Astrocyte (in vitro differentiated cells and primary cell): ENCODE measurements around the gene PRODH2. TPM values are rescaled to one million over a fixed set of nuclear protein-coding genes. Genes with fewer than 3 reads are reported as not detected.

Experiments used
- DNase-seq: peaks from one replicate; pipeline ENCODE4 v3.0.0-alpha.2; 2010; ENCODE audit warnings: low read depth
- FAIRE-seq: peaks from 2 replicates; lab custom pipeline; 2011; peaks lifted over from hg19 to GRCh38; lab: Jason Lieb, UNC
- H2AFZ ChIP-seq: 2 replicates; pipeline ENCODE4 v1.6.0; 2012; ENCODE audit warnings: low read depth, low read length, inconsistent platforms
- H3K27ac ChIP-seq: 2 replicates; pipeline ENCODE4 v1.5.1; 2011; ENCODE audit warnings: low read depth, low read length, inconsistent platforms
- H3K27me3 ChIP-seq: 2 replicates; pipeline ENCODE4 v1.6.0; 2011; ENCODE audit warnings: low read length, inconsistent platforms; ENCODE audit not compliant: insufficient read depth
- H3K36me3 ChIP-seq: 2 replicates; pipeline ENCODE4 v1.5.1; 2011; ENCODE audit warnings: low read length, inconsistent platforms; ENCODE audit not compliant: insufficient read depth
- H3K4me1 ChIP-seq: 2 replicates; pipeline ENCODE4 v1.5.1; 2011; ENCODE audit warnings: low read length, inconsistent platforms; ENCODE audit not compliant: insufficient read depth
- H3K4me2 ChIP-seq: 2 replicates; pipeline ENCODE4 v1.6.0; 2012; ENCODE audit warnings: low read length, inconsistent platforms
- H3K4me3 ChIP-seq: 2 replicates; pipeline ENCODE4 v1.5.1; 2011; ENCODE audit warnings: low read depth, mild to moderate bottlenecking, low read length, inconsistent platforms; ENCODE audit not compliant: insufficient read depth
- H3K79me2 ChIP-seq: 2 replicates; pipeline ENCODE4 v1.6.0; 2012; ENCODE audit warnings: mild to moderate bottlenecking, low read length, inconsistent platforms; ENCODE audit not compliant: insufficient read depth
- H3K9ac ChIP-seq: 2 replicates; pipeline ENCODE4 v1.6.0; 2012; ENCODE audit warnings: mild to moderate bottlenecking, low read length, inconsistent platforms
- H3K9me3 ChIP-seq: 2 replicates; pipeline ENCODE4 v1.5.1; 2012; ENCODE audit warnings: low read depth, mild to moderate bottlenecking, low read length, inconsistent platforms; ENCODE audit not compliant: insufficient read depth
- H4K20me1 ChIP-seq: 2 replicates; pipeline ENCODE4 v1.6.0; 2012; ENCODE audit warnings: low read length, inconsistent platforms; ENCODE audit not compliant: insufficient read depth
- H3K27ac Mint-ChIP-seq: one replicate; pipeline ENCODE4 v1.8.0; 2021; ENCODE audit warnings: mild to moderate bottlenecking, mixed read lengths; ENCODE audit not compliant: unreplicated experiment
- H3K27me3 Mint-ChIP-seq: one replicate; pipeline ENCODE4 v1.8.0; 2021; ENCODE audit warnings: low read depth, mixed read lengths; ENCODE audit not compliant: unreplicated experiment
- H3K36me3 Mint-ChIP-seq: one replicate; pipeline ENCODE4 v1.8.0; 2021; ENCODE audit warnings: low read depth, mixed read lengths; ENCODE audit not compliant: unreplicated experiment
- H3K4me1 Mint-ChIP-seq: one replicate; pipeline ENCODE4 v1.8.0; 2021; ENCODE audit warnings: low read depth, mixed read lengths; ENCODE audit not compliant: unreplicated experiment
- H3K4me3 Mint-ChIP-seq: one replicate; pipeline ENCODE4 v1.8.0; 2021; ENCODE audit warnings: mild to moderate bottlenecking, moderate library complexity, mixed read lengths; ENCODE audit not compliant: unreplicated experiment
- H3K9me3 Mint-ChIP-seq: one replicate; pipeline ENCODE4 v1.8.0; 2021; ENCODE audit warnings: mild to moderate bottlenecking, mixed read lengths; ENCODE audit not compliant: unreplicated experiment
- EZH2 ChIP-seq: IDR thresholded peaks from 2 replicates; pipeline ENCODE4 v1.6.1; 2012; ENCODE audit warnings: mild to moderate bottlenecking, low read length, inconsistent platforms; ENCODE audit not compliant: insufficient read depth
- total RNA-seq: library from RNA; stranded (reverse); gene quantifications from 2 replicates; pipeline ENCODE4 v1.2.1, GENCODE V29; 2021
- TF ChIP-seq, protein P1 (sequence below): IDR thresholded peaks from 2 replicates; pipeline ENCODE4 v1.5.1; 2011; ENCODE audit warnings: low read depth, mild to moderate bottlenecking, inconsistent platforms, low read length, moderate library complexity; ENCODE audit not compliant: insufficient read depth

Gene PRODH2
- total RNA-seq, 1 donor from 2014 or later: not detected

DNA sequence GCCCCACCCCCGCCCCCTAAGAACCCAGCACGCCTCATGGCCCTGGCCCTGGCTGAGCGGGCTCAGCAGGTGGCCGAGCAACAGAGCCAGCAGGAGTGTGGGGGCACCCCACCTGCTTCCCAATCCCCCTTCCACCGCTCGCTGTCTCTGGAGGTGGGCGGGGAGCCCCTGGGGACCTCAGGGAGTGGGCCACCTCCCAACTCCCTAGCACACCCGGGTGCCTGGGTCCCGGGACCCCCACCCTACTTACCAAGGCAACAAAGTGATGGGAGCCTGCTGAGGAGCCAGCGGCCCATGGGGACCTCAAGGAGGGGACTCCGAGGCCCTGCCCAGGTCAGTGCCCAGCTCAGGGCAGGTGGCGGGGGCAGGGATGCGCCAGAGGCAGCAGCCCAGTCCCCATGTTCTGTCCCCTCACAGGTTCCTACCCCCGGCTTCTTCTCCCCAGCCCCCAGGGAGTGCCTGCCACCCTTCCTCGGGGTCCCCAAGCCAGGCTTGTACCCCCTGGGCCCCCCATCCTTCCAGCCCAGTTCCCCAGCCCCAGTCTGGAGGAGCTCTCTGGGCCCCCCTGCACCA lies 25.3 kb downstream of the PRODH2 start:
- no peak overlapping the region for H3K4me3 ChIP-seq
- H3K27me3 ChIP-seq: no peaks in the 10 kb centered on the region
- H3K9ac ChIP-seq: no peak overlapping the region
- FAIRE-seq (no peak), DNase-seq (no peak)
- H3K9me3 Mint-ChIP-seq: no peaks in the 10 kb centered on the region
- H3K4me1 Mint-ChIP-seq: peaks cover 4% of the 10 kb centered on the region
- H3K36me3 ChIP-seq: no peaks in the 10 kb centered on the region
- no peaks in the 10 kb centered on the region for H3K4me1 ChIP-seq
- no peaks in the 10 kb centered on the region for H4K20me1 ChIP-seq
- no peak overlapping the region for H3K4me2 ChIP-seq
- no peak overlapping the region for H3K27ac ChIP-seq
- H3K9me3 ChIP-seq: no peaks in the 10 kb centered on the region
- H3K79me2 ChIP-seq: no peaks in the 10 kb centered on the region
- H3K27ac Mint-ChIP-seq: no peak overlapping the region
- H3K4me3 Mint-ChIP-seq: no peak overlapping the region
- no peak for TF ChIP-seq EZH2
- TF ChIP-seq, protein P1, sequence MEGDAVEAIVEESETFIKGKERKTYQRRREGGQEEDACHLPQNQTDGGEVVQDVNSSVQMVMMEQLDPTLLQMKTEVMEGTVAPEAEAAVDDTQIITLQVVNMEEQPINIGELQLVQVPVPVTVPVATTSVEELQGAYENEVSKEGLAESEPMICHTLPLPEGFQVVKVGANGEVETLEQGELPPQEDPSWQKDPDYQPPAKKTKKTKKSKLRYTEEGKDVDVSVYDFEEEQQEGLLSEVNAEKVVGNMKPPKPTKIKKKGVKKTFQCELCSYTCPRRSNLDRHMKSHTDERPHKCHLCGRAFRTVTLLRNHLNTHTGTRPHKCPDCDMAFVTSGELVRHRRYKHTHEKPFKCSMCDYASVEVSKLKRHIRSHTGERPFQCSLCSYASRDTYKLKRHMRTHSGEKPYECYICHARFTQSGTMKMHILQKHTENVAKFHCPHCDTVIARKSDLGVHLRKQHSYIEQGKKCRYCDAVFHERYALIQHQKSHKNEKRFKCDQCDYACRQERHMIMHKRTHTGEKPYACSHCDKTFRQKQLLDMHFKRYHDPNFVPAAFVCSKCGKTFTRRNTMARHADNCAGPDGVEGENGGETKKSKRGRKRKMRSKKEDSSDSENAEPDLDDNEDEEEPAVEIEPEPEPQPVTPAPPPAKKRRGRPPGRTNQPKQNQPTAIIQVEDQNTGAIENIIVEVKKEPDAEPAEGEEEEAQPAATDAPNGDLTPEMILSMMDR: no peak
- peaks cover 31% of the 10 kb centered on the region for H3K27me3 Mint-ChIP-seq
- H3K36me3 Mint-ChIP-seq: peaks cover 6% of the 10 kb centered on the region
- no peak overlapping the region for H2AFZ ChIP-seq

DNA sequence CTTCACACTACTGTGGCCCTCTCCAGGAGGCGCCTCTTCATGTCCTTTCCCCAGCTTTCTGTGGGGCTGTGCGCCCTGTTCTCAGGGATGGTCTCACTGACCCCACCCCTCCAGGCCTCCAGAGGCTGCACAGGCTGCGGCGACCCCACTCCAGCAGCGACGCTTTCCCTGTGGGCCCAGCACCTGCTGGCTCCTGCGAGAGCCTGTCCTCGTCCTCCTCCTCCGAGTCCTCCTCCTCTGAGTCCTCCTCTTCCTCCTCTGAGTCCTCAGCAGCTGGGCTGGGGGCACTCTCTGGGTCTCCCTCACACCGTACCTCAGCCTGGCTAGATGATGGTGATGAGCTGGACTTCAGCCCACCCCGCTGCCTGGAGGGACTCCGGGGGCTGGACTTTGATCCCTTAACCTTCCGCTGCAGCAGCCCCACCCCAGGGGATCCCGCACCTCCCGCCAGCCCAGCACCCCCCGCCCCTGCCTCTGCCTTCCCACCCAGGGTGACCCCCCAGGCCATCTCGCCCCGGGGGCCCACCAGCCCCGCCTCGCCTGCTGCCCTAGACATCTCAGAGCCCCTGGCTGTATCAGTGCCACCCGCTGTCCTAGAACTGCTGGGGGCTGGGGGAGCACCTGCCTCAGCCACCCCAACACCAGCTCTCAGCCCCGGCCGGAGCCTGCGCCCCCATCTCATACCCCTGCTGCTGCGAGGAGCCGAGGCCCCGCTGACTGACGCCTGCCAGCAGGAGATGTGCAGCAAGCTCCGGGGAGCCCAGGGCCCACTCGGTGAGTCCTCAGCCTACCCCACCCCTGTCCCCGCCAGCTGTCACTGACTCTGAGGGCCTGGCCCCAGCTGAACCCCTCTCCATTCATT lies 26.1 kb downstream of the PRODH2 start:
- no peak for TF ChIP-seq EZH2
- TF ChIP-seq, protein P1: no peak
- Histone ChIP-seq H3K4me3 (no peak overlapping the region), H3K4me1 (no peaks in the 10 kb centered on the region), H3K9ac (no peak overlapping the region), H3K9me3 (no peaks in the 10 kb centered on the region), H3K27ac (no peak overlapping the region), H3K79me2 (no peaks in the 10 kb centered on the region), H3K36me3 (no peaks in the 10 kb centered on the region), H3K27me3 (no peaks in the 10 kb centered on the region), H2AFZ (no peak overlapping the region), H3K4me2 (no peak overlapping the region), H4K20me1 (no peaks in the 10 kb centered on the region)
- Mint-ChIP-seq H3K4me3 (no peak overlapping the region), H3K9me3 (no peaks in the 10 kb centered on the region), H3K27me3 (peaks cover 32% of the 10 kb centered on the region), H3K27ac (no peak overlapping the region), H3K36me3 (peaks cover 7% of the 10 kb centered on the region), H3K4me1 (peaks cover 4% of the 10 kb centered on the region)
- no peak for DNase-seq
- no peak for FAIRE-seq

- DNase-seq (no peak), FAIRE-seq (no peak)
- Histone ChIP-seq H3K9ac (no peak overlapping the region), H4K20me1 (no peaks in the 10 kb centered on the region), H3K36me3 (no peaks in the 10 kb centered on the region), H3K4me2 (no peak overlapping the region), H3K27ac (no peak overlapping the region), H2AFZ (no peak overlapping the region), H3K27me3 (no peaks in the 10 kb centered on the region), H3K4me3 (no peak overlapping the region), H3K4me1 (no peaks in the 10 kb centered on the region), H3K79me2 (no peaks in the 10 kb centered on the region), H3K9me3 (no peaks in the 10 kb centered on the region)
- Mint-ChIP-seq H3K36me3 (peaks cover 11% of the 10 kb centered on the region), H3K27ac (no peak overlapping the region), H3K9me3 (no peaks in the 10 kb centered on the region), H3K4me1 (peaks cover 4% of the 10 kb centered on the region), H3K4me3 (no peak overlapping the region), H3K27me3 (peaks cover 36% of the 10 kb centered on the region)
- TF ChIP-seq, protein P1: no peak
- no peak for TF ChIP-seq EZH2
Measured at GRCh38 chr19:35785339-35785627, 27.4 kb downstream of the PRODH2 start.
